Stimulated activated CD4-positive, alpha-beta T cell treated with anti-CD3 and anti-CD28 coated beads, Interleukin-12 subunit alpha, Interleukin-12 subunit beta, amount 100 ng/mL, for 24 hours (primary cell): ENCODE results near the gene AGPAT2.

ENCODE experiments used
- DNase-seq, 2 experiments: peaks; one replicate each; pipeline ENCODE4 v3.0.0-alpha.2; 2020; ENCODE audit warnings: low read depth in 2 of 2

The AGPAT2 gene

GRCh38 chr9:136625101-136626065, 61.9 kb downstream of the AGPAT2 start:
- DNase-seq, result no peak

GRCh38 chr9:136624184-136624951, 62.9 kb downstream of the AGPAT2 start:
- DNase-seq, result no peak

- DNase-seq, result no peak
These were observed 63.4 kb downstream of the AGPAT2 start for GRCh38 chr9:136623842-136624183.
